Measurements from ENCODE around the gene MDN1.
"Not testable (repeated sequence)": the region's sequence is repeated elsewhere in the genome, so short reads cannot be mapped to it uniquely, and the experiment has no call there.

Gene MDN1

GRCh38 chr6:89840538-89840937, 20.9 kb upstream of the MDN1 start:
- Histone ChIP-seq H3K9me3 (ENCODE audit: control insufficient read depth, low read depth, low read length) (no peaks in the 10 kb centered on the region), H3K27ac (ENCODE audit: low read length) (no peak overlapping the region), H3K4me1 (ENCODE audit: control insufficient read depth, low read depth, low read length) (no peaks in the 10 kb centered on the region), H3K4me3 (ENCODE audit: low read length) (no peak overlapping the region), H3K9ac (ENCODE audit: low read length) (no peak overlapping the region), H3K36me3 (ENCODE audit: control insufficient read depth, low read depth, low read length) (peaks cover 21% of the 10 kb centered on the region), H3K27me3 (ENCODE audit: control insufficient read depth, insufficient read depth, low read length) (no peaks in the 10 kb centered on the region)

DNA sequence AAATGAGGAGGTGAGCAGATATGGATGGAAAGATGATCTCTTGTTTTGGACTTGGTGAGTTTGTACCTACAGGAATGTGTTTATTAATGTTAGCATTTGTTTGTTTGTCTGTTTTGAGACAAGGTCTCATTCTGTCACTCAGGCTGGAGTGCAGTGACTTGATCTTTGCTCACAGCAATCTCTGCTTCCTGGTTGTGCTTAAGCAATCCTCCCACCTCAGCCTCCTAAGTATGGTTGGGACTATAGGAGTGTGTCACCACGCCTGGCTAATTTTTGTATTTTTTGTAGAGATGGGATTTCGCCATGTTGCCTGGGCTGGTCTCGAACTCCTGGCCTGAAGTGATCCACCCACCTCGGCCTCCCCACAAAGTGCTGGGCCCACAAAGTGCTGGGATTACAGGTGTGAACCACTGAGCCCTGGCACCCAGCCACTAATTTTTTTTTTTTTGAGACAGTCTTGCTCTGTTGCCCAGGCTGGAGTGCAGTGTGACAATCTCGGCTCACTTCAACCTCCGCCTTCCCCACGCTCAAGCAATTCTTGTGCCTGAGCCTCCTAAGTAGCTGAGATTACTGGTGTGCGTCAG, 17.1 kb upstream of the MDN1 start:
- Histone ChIP-seq H3K36me3 (ENCODE audit: control insufficient read depth, low read depth, low read length) (peaks cover 39% of the 10 kb centered on the region), H3K27ac (ENCODE audit: low read length) (no peak overlapping the region)

DNA sequence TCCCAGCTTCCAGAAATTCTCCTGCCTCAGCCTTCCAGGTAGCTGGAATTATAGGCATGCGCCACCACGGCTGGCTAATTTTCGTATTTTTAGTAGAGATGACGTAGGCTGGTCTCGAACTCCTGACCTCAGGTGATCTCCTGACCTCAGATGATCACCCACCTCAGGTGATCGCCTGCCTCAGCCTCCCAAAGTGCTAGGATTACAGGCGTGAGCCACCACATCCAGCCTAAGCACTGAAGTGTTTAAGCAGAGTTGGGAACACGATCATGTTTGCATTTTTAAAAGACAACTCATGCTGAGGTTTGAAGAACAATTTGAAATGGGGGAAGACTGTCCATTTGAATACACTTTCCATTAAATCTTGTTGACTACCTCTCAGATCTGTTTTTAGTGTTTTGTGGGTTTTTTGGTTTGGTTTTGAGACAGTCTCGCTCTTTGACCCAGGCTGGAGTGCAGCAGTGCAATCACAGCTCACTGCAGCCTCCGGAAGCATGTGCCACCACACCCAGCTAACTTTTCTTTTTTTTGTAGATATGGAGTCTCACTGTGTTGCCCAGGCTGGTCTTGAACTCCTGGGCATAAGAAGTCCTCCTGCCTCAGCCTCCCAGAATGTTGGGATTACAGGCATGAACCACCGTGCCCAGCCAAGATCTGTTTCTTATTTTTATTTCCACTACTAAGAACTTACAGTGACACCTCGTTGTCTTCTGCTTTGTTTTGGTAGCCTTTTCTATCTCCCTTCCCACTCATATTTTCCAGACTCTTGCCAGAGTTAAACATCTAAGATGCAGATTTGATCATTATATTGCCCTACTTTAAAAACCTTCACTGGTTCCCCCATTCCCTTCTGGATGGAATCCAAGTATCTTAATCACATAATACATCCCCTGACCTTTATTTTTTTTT, 15.5 kb upstream of the MDN1 start:
- Histone ChIP-seq H3K9me3 (ENCODE audit: control insufficient read depth, low read depth, low read length) (no peaks in the 10 kb centered on the region), H3K9ac (ENCODE audit: low read length) (no peak overlapping the region), H3K27ac (ENCODE audit: low read length) (no peak overlapping the region), H3K4me3 (ENCODE audit: low read length) (no peak overlapping the region), H3K4me1 (ENCODE audit: control insufficient read depth, low read depth, low read length) (peaks cover 6% of the 10 kb centered on the region), H3K27me3 (ENCODE audit: control insufficient read depth, insufficient read depth, low read length) (no peaks in the 10 kb centered on the region), H3K36me3 (ENCODE audit: control insufficient read depth, low read depth, low read length) (peaks cover 40% of the 10 kb centered on the region)

More for the DNA sequence above, 17.1 kb upstream of the MDN1 start:
- Histone ChIP-seq H3K9ac (ENCODE audit: low read length) (no peak overlapping the region), H3K9me3 (ENCODE audit: control insufficient read depth, low read depth, low read length) (no peaks in the 10 kb centered on the region), H3K27me3 (ENCODE audit: control insufficient read depth, insufficient read depth, low read length) (no peaks in the 10 kb centered on the region), H3K4me3 (ENCODE audit: low read length) (no peak overlapping the region), H3K4me1 (ENCODE audit: control insufficient read depth, low read depth, low read length) (no peaks in the 10 kb centered on the region)

DNA sequence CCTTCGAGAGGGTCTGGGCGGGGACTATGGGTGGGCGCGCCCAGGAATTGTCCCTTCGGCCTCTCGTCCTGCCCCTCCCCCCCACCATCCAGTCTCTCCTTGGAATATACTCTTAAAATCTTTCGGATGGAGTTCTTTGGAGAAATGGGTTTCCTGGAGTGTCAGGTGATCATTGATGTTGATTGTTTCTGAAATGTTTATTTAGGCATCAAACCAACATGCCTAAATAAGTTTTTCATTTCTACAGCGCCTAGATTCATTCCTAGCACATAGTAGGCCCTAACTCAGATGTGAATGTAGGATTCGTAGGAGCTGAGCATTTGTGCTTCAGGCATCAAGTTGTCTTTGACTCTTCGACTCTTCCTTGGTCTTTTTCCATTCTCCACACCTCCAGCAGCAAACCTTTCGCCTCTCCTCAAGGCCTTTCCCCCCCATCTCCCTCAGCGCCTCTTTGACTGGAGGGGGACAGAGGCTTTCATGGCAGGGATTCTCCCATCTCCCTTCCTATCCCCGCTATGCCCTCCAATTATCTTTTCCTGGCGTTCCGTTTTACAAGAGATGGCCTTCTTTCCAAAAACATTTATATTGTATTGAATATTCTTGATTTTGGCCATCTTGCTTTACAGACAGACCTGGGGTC, 10.7 kb upstream of the MDN1 start:
- Histone ChIP-seq H3K36me3 (ENCODE audit: control insufficient read depth, low read depth, low read length) (peaks cover 22% of the 10 kb centered on the region), H3K9ac (ENCODE audit: low read length) (peak overlapping the region; percentile 91), H3K27ac (ENCODE audit: low read length) (peak overlapping the region; percentile 75), H3K9me3 (ENCODE audit: control insufficient read depth, low read depth, low read length) (no peaks in the 10 kb centered on the region), H3K27me3 (ENCODE audit: control insufficient read depth, insufficient read depth, low read length) (no peaks in the 10 kb centered on the region), H3K4me1 (ENCODE audit: control insufficient read depth, low read depth, low read length) (peaks cover 6% of the 10 kb centered on the region), H3K4me3 (ENCODE audit: low read length) (peak overlapping the region; percentile 99)

DNA sequence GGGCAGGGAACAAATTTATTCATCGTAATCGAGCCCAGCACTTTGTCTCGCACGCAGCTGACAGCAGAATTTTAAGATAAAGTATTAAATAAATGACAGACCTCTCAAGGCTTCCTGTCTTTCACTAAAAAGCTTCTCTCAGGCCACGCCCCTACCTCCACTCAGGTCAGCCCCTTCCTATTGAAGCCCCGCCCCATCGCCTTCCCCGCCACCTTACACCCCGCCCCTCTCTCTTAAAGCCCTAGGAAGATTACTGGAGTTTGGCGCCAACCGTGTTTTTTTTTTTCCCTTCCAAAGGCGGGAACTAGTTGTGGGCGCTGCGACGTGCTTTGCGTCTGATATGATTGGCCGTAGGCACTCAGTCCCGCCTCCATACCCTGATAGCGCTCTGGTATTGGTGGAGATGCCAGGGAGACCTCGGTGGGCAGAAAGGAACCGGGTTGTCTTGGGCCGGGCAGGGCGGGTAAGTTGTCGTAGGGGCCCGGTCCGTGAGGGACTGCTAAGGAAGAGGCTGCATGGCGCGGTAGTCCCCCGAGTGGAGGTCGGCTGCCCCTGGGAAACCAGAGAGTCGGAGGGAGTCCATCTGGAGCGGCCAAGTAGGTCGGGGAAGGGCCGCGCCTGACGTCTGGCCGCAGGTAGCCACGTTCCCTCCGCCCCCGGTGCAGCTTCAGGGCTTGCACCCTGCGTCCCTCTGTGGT, 10.0 kb upstream of the MDN1 start, which contains the start of gene CASP8AP2:
Gene CASP8AP2 (plus strand): TSS at position 409 of the 698 bp plus-strand sequence.
- H3K4me3 ChIP-seq (ENCODE audit: low read length), result peak within 1 kb of the TSS; percentile 99
- peaks cover 19% of the 10 kb centered on the region for H3K36me3 ChIP-seq (ENCODE audit: control insufficient read depth, low read depth, low read length)
- no peaks in the 10 kb centered on the region for H3K27me3 ChIP-seq (ENCODE audit: control insufficient read depth, insufficient read depth, low read length)
- peak within 1 kb of the TSS; percentile 83 for H3K27ac ChIP-seq (ENCODE audit: low read length)
- H3K4me1 ChIP-seq (ENCODE audit: control insufficient read depth, low read depth, low read length), result peaks cover 6% of the 10 kb centered on the region
- no peaks in the 10 kb centered on the region for H3K9me3 ChIP-seq (ENCODE audit: control insufficient read depth, low read depth, low read length)
- H3K9ac ChIP-seq (ENCODE audit: low read length), result peak within 1 kb of the TSS; percentile 91

DNA sequence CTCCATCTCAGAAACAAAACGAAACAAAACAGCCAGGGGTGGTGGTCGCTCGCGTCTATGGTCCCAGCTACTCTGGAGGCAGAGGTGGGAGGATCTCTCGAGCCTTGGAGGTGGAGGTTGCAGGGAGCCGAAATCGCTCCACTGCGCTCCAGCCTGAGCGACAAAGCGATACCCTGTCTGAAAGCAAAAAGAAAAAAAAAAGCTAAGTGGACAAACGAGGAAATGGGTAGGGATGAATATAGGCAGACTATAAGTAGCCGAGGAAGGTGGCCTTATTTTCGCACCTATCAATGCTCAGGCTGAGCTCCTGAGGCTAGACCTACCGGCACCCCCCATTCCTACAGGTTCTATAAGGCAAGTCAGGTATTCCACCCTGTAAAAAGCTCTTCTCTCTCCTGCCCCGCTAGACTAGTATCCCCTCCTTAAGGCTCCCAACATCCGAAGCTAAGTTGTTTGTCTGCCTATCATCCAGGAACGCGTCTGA, 9.4 kb upstream of the MDN1 start:
- H3K4me1 ChIP-seq (ENCODE audit: control insufficient read depth, low read depth, low read length), result peaks cover 6% of the 10 kb centered on the region
- H3K27ac ChIP-seq (ENCODE audit: low read length), result peak overlapping the region; percentile 68
- no peaks in the 10 kb centered on the region for H3K27me3 ChIP-seq (ENCODE audit: control insufficient read depth, insufficient read depth, low read length)
- peaks cover 19% of the 10 kb centered on the region for H3K36me3 ChIP-seq (ENCODE audit: control insufficient read depth, low read depth, low read length)
- peak overlapping the region; percentile 99 for H3K4me3 ChIP-seq (ENCODE audit: low read length)
- H3K9ac ChIP-seq (ENCODE audit: low read length), result peak overlapping the region; percentile 91
- H3K9me3 ChIP-seq (ENCODE audit: control insufficient read depth, low read depth, low read length), result no peaks in the 10 kb centered on the region

- H3K4me1 ChIP-seq (ENCODE audit: control insufficient read depth, low read depth, low read length); H3K9ac ChIP-seq (ENCODE audit: low read length); H3K9me3 ChIP-seq (ENCODE audit: control insufficient read depth, low read depth, low read length); H3K27me3 ChIP-seq (ENCODE audit: control insufficient read depth, insufficient read depth, low read length); H3K27ac ChIP-seq (ENCODE audit: low read length): not testable (repeated sequence)
- Histone ChIP-seq H3K4me3 (ENCODE audit: low read length) (peak overlapping the region; percentile 99), H3K36me3 (ENCODE audit: control insufficient read depth, low read depth, low read length) (peaks cover 16% of the 10 kb centered on the region)
Observed at GRCh38 chr6:89828475-89828987, 8.9 kb upstream of the MDN1 start.

DNA sequence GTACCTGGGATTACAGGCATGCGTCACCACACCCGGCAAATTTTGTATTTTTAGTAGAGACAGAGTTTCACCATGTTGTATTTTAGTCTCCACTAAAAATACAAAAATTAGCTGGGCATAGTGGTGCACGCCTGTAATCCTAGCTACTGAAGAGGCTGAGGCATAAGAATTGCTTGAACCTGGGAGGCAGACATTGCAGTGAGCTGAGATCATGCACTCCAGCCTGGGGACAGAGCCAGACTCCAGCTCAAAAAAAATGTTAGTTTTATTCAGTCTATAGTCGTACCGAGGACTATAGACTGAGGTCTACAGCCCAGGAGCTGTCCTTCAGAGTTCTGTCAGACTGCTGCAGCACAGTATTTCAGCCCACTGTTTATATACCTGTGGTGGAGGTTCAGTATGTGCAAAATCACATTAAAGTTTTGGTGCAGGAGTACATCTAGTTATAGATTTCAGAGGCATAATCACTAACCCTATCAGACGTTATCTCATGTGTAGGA, 6.5 kb upstream of the MDN1 start:
- Histone ChIP-seq H3K36me3 (ENCODE audit: control insufficient read depth, low read depth, low read length) (peaks cover under 1% of the 10 kb centered on the region), H3K9ac (ENCODE audit: low read length) (no peak overlapping the region), H3K4me1 (ENCODE audit: control insufficient read depth, low read depth, low read length) (peaks cover 5% of the 10 kb centered on the region), H3K27me3 (ENCODE audit: control insufficient read depth, insufficient read depth, low read length) (no peaks in the 10 kb centered on the region), H3K27ac (ENCODE audit: low read length) (no peak overlapping the region), H3K9me3 (ENCODE audit: control insufficient read depth, low read depth, low read length) (no peaks in the 10 kb centered on the region), H3K4me3 (ENCODE audit: low read length) (no peak overlapping the region)

DNA sequence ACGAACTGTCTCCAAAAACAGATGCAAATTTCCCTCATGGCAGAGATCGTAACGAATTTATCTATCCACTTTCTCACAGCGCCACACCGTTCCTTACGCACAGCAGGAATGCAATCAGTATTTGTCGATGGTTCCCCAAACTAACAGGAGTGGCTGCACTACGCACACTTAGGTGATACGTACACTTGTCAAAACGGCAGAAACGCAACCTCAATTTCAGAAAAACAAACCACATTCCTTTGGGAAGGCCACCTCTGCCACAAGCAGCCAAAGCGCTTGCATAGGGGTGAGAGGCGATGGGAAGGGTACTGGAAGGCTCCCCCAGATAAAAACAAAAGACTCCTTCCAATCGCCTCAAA, 638 bp downstream of the MDN1 start:
- Histone ChIP-seq H3K27ac (ENCODE audit: low read length) (peak overlapping the region; percentile 80), H3K36me3 (ENCODE audit: control insufficient read depth, low read depth, low read length) (no peaks in the 10 kb centered on the region), H3K9ac (ENCODE audit: low read length) (peak overlapping the region; percentile 93), H3K9me3 (ENCODE audit: control insufficient read depth, low read depth, low read length) (no peaks in the 10 kb centered on the region), H3K27me3 (ENCODE audit: control insufficient read depth, insufficient read depth, low read length) (no peaks in the 10 kb centered on the region), H3K4me1 (ENCODE audit: control insufficient read depth, low read depth, low read length) (peaks cover 19% of the 10 kb centered on the region), H3K4me3 (ENCODE audit: low read length) (peak overlapping the region; percentile 98)

DNA sequence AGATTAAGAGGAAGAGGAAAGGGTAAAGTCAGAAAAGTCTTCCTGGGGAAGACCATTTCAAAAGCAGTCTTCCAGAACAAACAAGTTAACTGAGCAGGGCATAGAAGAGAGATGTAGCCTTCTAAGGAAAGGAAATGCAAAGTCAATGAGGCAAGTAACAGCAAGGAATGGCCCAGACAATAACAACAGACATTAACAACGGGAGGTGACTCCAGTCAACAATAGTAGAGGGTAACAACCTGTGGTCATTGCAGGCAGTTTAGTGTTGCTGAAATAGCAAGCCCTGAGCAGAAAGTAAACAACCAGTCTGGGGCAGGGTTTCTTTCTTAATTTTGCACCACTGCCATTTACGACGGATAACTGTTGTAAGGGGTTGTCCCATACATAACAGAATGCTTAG, 2.1 kb downstream of the MDN1 start:
- Histone ChIP-seq H3K27me3 (ENCODE audit: control insufficient read depth, insufficient read depth, low read length) (no peaks in the 10 kb centered on the region), H3K4me1 (ENCODE audit: control insufficient read depth, low read depth, low read length) (peaks cover 20% of the 10 kb centered on the region), H3K36me3 (ENCODE audit: control insufficient read depth, low read depth, low read length) (no peaks in the 10 kb centered on the region), H3K4me3 (ENCODE audit: low read length) (peak overlapping the region; percentile 98), H3K27ac (ENCODE audit: low read length) (peak overlapping the region; percentile 38), H3K9me3 (ENCODE audit: control insufficient read depth, low read depth, low read length) (no peaks in the 10 kb centered on the region), H3K9ac (ENCODE audit: low read length) (peak overlapping the region; percentile 93)

DNA sequence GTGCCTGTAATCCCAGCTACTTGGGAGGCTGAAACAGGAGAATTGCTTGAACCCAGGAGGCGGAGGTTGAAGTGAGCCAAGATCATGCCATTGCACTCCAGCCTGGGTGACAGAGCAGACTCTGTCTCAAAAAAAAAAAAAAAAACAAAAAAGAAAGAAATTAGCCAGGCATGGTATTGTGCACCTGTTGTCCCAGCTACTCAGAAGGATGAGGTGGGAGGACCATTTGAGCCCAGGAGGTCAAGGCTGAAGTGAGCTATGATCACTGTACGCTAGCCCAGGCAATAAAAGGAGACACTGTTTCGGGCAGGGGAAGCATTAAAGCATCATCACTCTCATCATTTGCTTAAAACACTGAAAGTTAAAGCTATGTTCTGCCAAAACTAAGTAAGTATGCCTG, 6.2 kb downstream of the MDN1 start:
- H3K4me3 ChIP-seq (ENCODE audit: low read length); H3K27ac ChIP-seq (ENCODE audit: low read length); H3K36me3 ChIP-seq (ENCODE audit: control insufficient read depth, low read depth, low read length); H3K9me3 ChIP-seq (ENCODE audit: control insufficient read depth, low read depth, low read length); H3K9ac ChIP-seq (ENCODE audit: low read length); H3K27me3 ChIP-seq (ENCODE audit: control insufficient read depth, insufficient read depth, low read length): not testable (repeated sequence)
- H3K4me1 ChIP-seq (ENCODE audit: control insufficient read depth, low read depth, low read length), result peaks cover 12% of the 10 kb centered on the region

Data from iPS-18a (cell line).